HG02981 (cell line): ENCODE measurements around the gene FAM124B.

Source experiments
- ATAC-seq: cut with Tn5 transposase; IDR thresholded peaks from one replicate; pipeline ENCODE4 v1.9.1; 2021; ENCODE audit warnings: mild to moderate bottlenecking, moderate library complexity; ENCODE audit not compliant: unreplicated experiment

Gene FAM124B

GRCh38 chr2:224401641-224402342 is at the start of gene FAM124B:
Gene FAM124B, minus strand, starts transcription at chr2:224402107. Its CDS starts 339 bp downstream, at chr2:224401768.
- ATAC-seq = peak; percentile 48

GRCh38 chr2:224449212-224450147 is 47.6 kb upstream of the FAM124B start:
- no peak for ATAC-seq

- ATAC-seq = no peak
These were observed 46.3 kb upstream of the FAM124B start for GRCh38 chr2:224448236-224448635.

- ATAC-seq = no peak
These were observed 42.9 kb upstream of the FAM124B start for GRCh38 chr2:224444783-224445182.

GRCh38 chr2:224444021-224444420 is 42.1 kb upstream of the FAM124B start:
- no peak for ATAC-seq

- ATAC-seq = peak; percentile 65
These were observed 40.4 kb upstream of the FAM124B start for GRCh38 chr2:224442071-224442967.

GRCh38 chr2:224440988-224441387 is 39.1 kb upstream of the FAM124B start:
- ATAC-seq = no peak

GRCh38 chr2:224438726-224439125 is 36.8 kb upstream of the FAM124B start:
- ATAC-seq = no peak

GRCh38 chr2:224436634-224437033 is 34.7 kb upstream of the FAM124B start:
- no peak for ATAC-seq

GRCh38 chr2:224434618-224435017 is 32.7 kb upstream of the FAM124B start:
- no peak for ATAC-seq

- ATAC-seq = no peak
These were observed 31.5 kb upstream of the FAM124B start for GRCh38 chr2:224433442-224433841.

- ATAC-seq = no peak
These were observed 30.2 kb upstream of the FAM124B start for GRCh38 chr2:224432003-224432579.

GRCh38 chr2:224429441-224429810 is 27.5 kb upstream of the FAM124B start:
- ATAC-seq = no peak

GRCh38 chr2:224428787-224429440 is 27.0 kb upstream of the FAM124B start:
- ATAC-seq = no peak

GRCh38 chr2:224427471-224427870 is 25.6 kb upstream of the FAM124B start:
- no peak for ATAC-seq

GRCh38 chr2:224426656-224427055 is 24.7 kb upstream of the FAM124B start:
- ATAC-seq = no peak

GRCh38 chr2:224421065-224421464 is 19.2 kb upstream of the FAM124B start:
- no peak for ATAC-seq

GRCh38 chr2:224417947-224418346 is 16.0 kb upstream of the FAM124B start:
- ATAC-seq = no peak

- ATAC-seq = no peak
These were observed 15.4 kb upstream of the FAM124B start for GRCh38 chr2:224417361-224417729.

GRCh38 chr2:224416656-224417360 is 14.9 kb upstream of the FAM124B start:
- no peak for ATAC-seq
